ENCODE results near the gene RABGEF1. TPM values are rescaled to one million over a fixed set of nuclear protein-coding genes. Genes with fewer than 3 reads are reported as not detected.
A peak's percentile ranks its signal among the peaks of the same experiment; 100 is the strongest.
"Not testable (repeated sequence)": the region's sequence is repeated elsewhere in the genome, so short reads cannot be mapped to it uniquely, and the experiment has no call there.

The RABGEF1 gene
- total and polyA plus RNA-seq, 2 experiments from 2014 or later, result 18.8 to 22.7 TPM

GRCh38 chr7:66758950-66759628 is 18.6 kb downstream of the RABGEF1 start:
- no peaks in the 10 kb centered on the region for H3K4me1 ChIP-seq (ENCODE audit: low read depth)
- H3K4me3 ChIP-seq, result no peak overlapping the region
- no peak overlapping the region for H3K27ac ChIP-seq
- H3K9me3 ChIP-seq (ENCODE audit: low read depth), result no peaks in the 10 kb centered on the region
- no peaks in the 10 kb centered on the region for H3K27me3 ChIP-seq
- no peaks in the 10 kb centered on the region for H3K36me3 ChIP-seq
- TF ChIP-seq, protein P1, sequence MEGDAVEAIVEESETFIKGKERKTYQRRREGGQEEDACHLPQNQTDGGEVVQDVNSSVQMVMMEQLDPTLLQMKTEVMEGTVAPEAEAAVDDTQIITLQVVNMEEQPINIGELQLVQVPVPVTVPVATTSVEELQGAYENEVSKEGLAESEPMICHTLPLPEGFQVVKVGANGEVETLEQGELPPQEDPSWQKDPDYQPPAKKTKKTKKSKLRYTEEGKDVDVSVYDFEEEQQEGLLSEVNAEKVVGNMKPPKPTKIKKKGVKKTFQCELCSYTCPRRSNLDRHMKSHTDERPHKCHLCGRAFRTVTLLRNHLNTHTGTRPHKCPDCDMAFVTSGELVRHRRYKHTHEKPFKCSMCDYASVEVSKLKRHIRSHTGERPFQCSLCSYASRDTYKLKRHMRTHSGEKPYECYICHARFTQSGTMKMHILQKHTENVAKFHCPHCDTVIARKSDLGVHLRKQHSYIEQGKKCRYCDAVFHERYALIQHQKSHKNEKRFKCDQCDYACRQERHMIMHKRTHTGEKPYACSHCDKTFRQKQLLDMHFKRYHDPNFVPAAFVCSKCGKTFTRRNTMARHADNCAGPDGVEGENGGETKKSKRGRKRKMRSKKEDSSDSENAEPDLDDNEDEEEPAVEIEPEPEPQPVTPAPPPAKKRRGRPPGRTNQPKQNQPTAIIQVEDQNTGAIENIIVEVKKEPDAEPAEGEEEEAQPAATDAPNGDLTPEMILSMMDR (IDR thresholded peaks at IDR 0.05; ENCODE audit: low read depth, low read length), result no peak
- DNase-seq (ENCODE audit: low read depth in 1 of 2, low spot score in 1 of 2), result peak in 1 of 2 donors; percentile 38

GRCh38 chr7:66763183-66763582 is 22.6 kb downstream of the RABGEF1 start:
- H3K4me3 ChIP-seq; H3K36me3 ChIP-seq; H3K9me3 ChIP-seq (ENCODE audit: low read depth); DNase-seq (ENCODE audit: low read depth in 1 of 2, low spot score in 1 of 2); H3K27me3 ChIP-seq; H3K27ac ChIP-seq: not testable (repeated sequence)
- H3K4me1 ChIP-seq (ENCODE audit: low read depth), result peaks cover 17% of the 10 kb centered on the region

DNA sequence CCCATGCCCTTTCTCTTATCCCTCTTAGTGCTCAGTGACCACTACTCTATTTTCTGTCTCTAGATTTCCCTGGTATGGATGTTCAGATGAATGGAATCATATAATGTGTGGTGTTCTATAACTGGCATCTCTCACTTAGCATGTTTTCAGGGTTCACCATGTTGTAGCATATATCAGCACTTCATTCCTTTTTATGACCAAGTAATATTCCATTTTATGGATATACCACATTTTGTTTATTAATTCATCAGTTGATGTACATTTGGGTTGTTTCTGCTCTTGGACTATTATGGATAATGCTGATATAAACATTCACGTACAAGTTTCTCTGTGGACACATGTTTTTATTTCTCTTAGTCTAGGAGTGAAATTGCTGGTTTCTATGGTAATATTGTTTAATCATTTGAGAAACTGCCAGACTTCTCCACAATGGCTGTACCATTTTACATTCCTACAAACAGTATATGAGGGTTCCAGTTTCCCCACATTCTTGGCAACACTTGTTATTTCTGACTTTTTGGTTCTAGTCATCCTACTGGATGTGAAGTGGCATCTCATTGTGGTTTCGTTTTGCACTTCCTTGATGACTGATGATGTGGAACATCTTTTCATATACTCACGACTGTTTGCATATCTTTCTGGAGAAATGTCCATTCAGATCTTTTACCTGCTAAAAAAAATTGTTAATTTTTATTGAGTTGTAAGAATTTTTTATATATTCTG is 23.3 kb downstream of the RABGEF1 start:
- H3K4me3 ChIP-seq; H3K27me3 ChIP-seq; H3K36me3 ChIP-seq; H3K9me3 ChIP-seq (ENCODE audit: low read depth); H3K27ac ChIP-seq: not testable (repeated sequence)
- H3K4me1 ChIP-seq (ENCODE audit: low read depth), result peaks cover 17% of the 10 kb centered on the region
- DNase-seq (ENCODE audit: low read depth in 1 of 2, low spot score in 1 of 2), result peak in 1 of 2 donors; percentile 68

DNA sequence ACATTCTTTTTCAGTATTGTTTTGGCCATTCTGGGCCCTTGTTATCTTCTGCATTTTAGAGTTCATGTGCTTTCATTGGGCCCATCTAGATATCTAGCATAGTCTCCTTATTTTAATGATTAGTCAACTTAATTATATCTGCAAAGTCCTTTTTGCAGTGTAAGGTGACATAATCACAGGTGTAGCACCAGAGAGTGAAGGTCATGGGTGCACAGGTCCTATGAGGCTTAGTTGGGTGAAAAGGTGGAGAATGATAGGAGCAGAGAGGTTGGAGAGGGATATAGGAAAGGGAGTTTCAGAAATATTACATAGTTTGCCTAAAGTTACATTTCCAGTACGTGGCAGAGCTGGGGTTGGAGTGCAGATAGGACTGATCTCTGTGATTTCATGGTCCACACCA is 24.4 kb downstream of the RABGEF1 start:
- H3K4me3 ChIP-seq; H3K9me3 ChIP-seq (ENCODE audit: low read depth); DNase-seq (ENCODE audit: low read depth in 1 of 2, low spot score in 1 of 2); H3K27me3 ChIP-seq; H3K36me3 ChIP-seq; H3K27ac ChIP-seq: not testable (repeated sequence)
- H3K4me1 ChIP-seq (ENCODE audit: low read depth), result peaks cover 19% of the 10 kb centered on the region

DNA sequence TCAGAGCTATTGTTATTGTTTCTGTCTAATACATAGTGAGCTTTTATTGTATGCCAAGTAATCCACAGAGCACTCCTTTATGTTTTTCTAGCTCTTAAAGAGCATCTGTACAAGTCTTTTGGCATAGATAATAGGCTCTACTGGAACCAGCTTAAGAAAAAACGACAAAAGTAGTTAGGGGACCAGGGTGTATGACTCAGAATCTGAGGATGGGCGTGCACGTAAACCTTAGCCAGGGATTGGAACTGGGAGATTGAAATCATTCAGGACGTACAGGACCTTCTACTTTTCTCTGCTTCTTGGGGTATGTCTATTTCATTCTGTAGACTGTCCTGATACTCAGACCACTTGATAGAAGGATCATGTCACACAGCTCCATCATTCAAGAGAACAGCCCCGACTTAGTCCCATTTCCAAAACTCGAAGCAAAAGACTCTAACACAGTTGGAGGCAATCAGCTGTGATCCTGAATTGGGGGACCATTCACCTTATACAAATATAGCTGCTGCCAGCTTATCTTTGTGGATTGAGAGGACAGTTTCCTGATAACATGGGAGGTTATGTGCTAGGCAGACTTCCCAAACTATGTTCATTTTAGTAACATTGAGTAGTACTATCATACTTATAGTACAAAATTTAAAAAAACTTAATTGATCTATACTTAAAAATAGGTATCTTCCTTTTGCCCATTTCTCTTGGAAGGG is 24.9 kb downstream of the RABGEF1 start:
- H3K36me3 ChIP-seq; H3K9me3 ChIP-seq (ENCODE audit: low read depth); H3K27me3 ChIP-seq; H3K4me3 ChIP-seq; DNase-seq (ENCODE audit: low read depth in 1 of 2, low spot score in 1 of 2): not testable (repeated sequence)
- Histone ChIP-seq H3K4me1 (ENCODE audit: low read depth) (peaks cover 23% of the 10 kb centered on the region), H3K27ac (peak overlapping the region; percentile 19)

GRCh38 chr7:66766041-66766440 is 25.5 kb downstream of the RABGEF1 start:
- H3K4me3 ChIP-seq, result no peak overlapping the region
- no peak for DNase-seq (ENCODE audit: low read depth in 1 of 2, low spot score in 1 of 2)
- H3K4me1 ChIP-seq (ENCODE audit: low read depth), result peaks cover 23% of the 10 kb centered on the region
- H3K27me3 ChIP-seq, result no peaks in the 10 kb centered on the region
- TF ChIP-seq, protein P1 (IDR thresholded peaks at IDR 0.05; ENCODE audit: low read depth, low read length), result no peak
- H3K27ac ChIP-seq, result peak overlapping the region; percentile 19
- H3K36me3 ChIP-seq, result no peaks in the 10 kb centered on the region
- H3K9me3 ChIP-seq (ENCODE audit: low read depth), result no peaks in the 10 kb centered on the region

DNA sequence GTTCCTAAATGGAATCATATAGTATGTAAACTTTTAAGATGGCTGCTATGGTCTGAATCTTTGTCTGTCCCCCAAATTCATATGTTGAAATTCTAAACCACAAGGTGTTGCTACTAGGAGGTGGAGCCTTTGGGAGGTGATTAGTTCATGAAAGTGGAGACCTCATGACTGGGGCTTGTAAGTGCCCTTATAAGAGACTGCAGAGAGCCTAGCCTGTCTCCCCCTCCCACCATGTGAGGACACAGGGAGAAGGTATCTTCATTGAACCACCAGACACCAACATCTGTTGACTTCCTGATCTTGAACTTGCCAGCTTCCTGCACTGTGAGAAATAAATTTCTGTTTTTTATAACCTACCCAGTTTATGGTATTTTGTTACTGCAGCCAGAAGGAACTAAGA is 27.0 kb downstream of the RABGEF1 start:
- H3K27ac ChIP-seq, result not testable (repeated sequence)
- H3K4me1 ChIP-seq (ENCODE audit: low read depth), result peaks cover 23% of the 10 kb centered on the region

More for the DNA sequence above, 27.0 kb downstream of the RABGEF1 start:
- not testable (repeated sequence) for H3K36me3 ChIP-seq; H3K4me3 ChIP-seq; H3K9me3 ChIP-seq (ENCODE audit: low read depth); H3K27me3 ChIP-seq
- DNase-seq (ENCODE audit: low read depth in 1 of 2, low spot score in 1 of 2), result peak in 1 of 2 donors; percentile 19
